ENCODE measurements around the gene PGBD5.

DNA sequence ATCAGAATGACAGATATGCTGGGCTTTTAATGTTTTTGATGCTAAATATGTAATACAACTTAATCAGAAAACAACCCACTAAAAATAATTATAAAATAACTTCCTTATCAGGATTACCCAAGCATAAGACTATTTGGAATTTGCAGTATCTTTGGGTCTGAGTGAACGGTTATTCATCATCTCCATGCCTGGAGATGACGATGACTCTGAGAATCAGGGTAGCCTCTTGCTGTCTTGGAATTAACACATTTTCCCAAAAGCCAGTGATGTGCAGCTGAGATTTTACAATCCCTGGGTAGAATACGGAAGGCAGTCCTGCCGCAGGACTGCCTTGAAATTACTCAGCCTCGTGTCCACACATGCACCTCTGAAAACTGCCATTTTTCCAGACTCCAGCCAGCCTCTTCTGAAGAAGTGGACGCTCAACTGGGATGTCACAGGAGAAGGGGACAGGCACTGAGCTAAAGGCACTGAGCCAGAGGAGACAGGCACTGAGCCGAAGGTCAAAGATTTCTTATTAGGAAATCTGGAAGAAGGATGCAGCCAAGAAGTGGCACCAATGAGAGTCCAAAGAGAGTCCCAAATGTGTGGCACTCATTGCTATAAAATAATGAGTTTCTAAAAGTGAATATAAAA, 85.5 kb downstream of the PGBD5 start:
- TF ChIP-seq EZH2 (IDR thresholded peaks at IDR 0.05; ENCODE audit: borderline replicate concordance) = no peak
- TF ChIP-seq, protein P1, sequence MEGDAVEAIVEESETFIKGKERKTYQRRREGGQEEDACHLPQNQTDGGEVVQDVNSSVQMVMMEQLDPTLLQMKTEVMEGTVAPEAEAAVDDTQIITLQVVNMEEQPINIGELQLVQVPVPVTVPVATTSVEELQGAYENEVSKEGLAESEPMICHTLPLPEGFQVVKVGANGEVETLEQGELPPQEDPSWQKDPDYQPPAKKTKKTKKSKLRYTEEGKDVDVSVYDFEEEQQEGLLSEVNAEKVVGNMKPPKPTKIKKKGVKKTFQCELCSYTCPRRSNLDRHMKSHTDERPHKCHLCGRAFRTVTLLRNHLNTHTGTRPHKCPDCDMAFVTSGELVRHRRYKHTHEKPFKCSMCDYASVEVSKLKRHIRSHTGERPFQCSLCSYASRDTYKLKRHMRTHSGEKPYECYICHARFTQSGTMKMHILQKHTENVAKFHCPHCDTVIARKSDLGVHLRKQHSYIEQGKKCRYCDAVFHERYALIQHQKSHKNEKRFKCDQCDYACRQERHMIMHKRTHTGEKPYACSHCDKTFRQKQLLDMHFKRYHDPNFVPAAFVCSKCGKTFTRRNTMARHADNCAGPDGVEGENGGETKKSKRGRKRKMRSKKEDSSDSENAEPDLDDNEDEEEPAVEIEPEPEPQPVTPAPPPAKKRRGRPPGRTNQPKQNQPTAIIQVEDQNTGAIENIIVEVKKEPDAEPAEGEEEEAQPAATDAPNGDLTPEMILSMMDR (IDR thresholded peaks at IDR 0.05; ENCODE audit: poor library complexity) = no peak
- TF ChIP-seq EZH2phosphoT487 (IDR thresholded peaks at IDR 0.05; ENCODE audit: low read depth, severe bottlenecking, unreplicated experiment) = no peak
